NCI-H1092 treated with DMSO at 0.1 percent for 48 hours (cell line): ENCODE measurements around the gene ASAH2.
"Not testable (repeated sequence)": the region's sequence is repeated elsewhere in the genome, so short reads cannot be mapped to it uniquely, and the experiment has no call there.

Experiments
- DNase-seq: peaks from one replicate; lab custom pipeline; 2025; lab: John Stamatoyannopoulos, UW

ASAH2 gene

DNA sequence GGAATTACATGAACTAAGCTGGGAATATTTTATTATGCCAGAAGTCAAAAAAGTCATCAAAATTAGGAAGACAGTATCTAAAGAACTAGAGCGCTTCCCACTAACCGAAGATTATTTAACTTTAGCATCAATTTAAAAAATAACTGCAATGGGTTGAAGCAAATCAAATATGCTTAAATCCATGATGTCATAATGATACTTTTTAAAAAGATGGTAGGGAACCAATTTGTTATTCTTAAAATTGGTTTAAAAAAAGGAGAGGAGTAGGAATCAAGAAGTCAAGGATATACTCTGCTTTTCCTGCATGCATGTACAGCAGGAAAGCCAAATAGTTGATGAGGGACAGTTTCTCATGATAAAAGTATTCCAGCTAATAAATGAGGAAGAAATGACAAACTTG lies 3.2 kb upstream of the ASAH2 start:
- no peak for DNase-seq

DNA sequence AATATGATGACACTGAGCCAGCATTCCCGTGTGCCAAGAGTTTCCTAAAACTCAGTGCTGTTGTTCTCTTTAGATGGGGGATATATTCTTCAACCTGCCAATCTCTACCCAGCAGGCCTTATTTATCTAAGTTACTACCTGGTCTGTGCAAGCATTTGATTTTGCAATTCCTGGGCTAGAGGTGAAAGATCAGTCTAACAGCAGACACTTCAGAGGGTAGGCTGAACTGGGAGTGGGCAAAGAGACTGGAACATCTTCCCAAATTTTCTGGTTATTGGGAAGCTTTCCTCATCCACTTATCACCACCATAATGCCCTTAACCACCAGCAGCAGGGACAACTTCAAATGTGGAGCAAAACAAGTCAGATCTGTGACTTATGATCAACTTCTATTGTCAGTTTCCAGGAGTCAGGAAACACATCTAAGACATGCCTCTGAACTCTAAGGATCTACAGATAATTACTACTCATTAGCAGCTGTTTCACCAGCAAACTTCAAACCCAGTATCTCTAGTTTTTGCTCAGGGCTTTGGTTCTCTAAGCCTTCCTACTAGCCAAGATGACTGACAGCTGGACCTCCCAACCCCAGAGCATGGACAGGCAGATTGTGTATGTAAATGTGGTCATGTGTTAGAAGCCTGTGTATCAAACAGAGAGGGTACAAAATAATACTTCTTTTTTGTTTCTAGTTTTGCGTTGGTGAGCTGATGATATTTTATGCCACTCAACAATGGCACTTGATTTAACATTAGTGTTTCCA lies 1.0 kb downstream of the ASAH2 start:
- no peak for DNase-seq

DNA sequence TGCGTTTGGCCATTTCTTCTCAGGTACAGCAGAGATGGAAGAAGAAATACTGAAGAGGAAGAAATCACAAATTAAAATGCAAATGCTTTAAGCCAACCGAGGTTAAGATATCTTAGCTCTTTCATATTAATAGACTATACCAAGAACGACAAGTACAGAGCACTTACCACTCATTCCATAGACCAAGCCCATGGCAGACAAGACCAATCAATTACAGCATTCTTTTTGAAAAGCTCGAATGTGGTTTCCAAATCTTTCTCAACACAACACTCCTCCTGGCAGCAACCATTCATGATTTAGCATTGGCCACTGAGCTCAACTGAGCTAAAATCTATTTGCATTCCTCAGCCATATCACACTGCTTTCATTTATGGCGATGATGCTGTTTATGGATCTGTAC lies 2.7 kb downstream of the ASAH2 start:
- no peak for DNase-seq

DNA sequence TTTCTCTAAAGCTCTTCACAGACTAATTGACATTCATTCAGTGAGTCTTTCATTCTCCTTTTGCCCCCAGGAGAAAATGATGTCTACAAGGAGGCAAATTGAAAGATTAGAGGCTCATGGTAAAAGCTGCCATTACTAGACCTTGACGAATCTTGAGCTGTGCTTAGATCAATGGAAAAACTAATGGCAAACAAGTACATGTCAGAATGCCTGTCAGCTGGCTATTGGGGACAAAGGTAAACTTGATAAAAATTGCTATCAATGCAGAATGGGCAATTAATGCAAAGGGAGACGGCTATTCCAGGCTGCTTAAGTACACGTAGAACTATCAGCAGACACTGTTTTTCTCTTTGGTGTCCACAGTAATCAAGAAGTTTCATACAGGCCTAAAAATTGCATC lies 3.3 kb downstream of the ASAH2 start:
- no peak for DNase-seq

DNA sequence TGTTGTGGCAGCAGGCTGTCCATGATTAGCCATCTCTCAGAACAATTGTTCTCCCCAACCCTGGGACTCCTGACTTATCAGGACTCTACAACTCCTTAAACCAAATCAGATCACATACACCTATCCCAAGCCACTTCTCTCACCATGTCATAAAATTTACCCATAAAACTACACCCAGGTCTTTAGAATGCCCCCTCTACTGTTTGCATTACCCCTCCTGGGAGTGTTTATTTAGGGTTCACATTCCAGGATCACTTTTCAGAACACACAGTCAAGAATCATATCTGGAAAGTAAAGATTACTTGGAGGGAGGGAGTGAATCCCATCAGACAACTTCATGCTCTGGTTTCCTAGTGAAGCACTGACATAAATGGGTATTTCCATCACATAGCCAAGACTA lies 7.1 kb downstream of the ASAH2 start:
- no peak for DNase-seq

DNA sequence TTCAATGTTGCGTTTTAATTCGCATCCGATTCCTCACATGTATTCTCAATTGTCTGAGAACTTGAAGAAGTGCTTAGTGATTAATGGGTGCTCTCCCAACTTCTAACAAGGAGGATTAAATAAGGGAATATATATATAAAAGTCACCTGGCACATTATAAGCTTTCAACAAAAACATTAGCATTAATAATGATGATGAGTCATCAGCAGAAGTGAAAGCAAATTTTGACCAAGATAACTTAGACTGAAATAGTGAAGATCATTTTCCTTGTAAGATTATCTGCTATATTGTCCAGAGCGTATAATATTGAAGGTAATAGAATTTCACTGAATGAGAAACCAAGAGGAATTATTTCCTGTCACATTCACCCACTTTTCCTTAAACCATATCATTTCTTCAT lies 8.5 kb downstream of the ASAH2 start:
- no peak for DNase-seq

DNA sequence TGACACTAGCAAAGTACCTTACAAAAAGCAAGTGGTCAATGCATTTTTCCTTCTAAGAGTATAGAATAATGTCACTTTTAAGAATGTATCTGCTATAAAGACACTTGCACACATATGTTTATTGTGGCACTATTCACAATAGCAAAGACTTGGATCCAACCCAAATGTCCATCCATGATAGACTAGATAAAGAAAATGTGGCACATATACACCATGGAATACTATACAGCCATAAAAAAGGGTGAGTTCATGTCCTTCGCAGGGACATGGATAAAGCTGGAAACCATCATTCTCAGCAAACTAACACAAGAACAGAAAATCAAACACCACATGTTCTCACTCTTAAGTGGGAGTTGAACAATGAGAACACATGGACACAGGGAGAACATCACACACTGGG lies 9.8 kb downstream of the ASAH2 start:
- not testable (repeated sequence) for DNase-seq

DNA sequence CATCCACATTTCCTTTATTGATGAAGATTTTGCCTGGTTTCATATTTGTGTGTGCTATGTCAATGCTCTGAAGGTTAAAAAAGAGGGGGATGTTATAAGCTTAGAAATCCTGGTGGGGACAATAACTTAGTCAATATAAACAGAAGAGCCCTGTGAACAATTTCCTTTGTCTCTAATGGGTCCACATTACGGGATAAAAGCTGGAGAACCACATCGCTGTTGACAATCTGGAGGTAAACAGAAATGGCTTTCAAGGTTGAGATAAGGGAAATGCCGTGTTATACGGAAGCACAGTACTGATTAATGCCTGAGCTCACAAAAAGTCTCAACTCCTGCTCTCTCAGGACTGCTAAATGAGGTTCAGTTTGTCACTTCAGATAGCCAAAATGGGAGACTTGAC lies 16.8 kb downstream of the ASAH2 start:
- DNase-seq: no peak

DNA sequence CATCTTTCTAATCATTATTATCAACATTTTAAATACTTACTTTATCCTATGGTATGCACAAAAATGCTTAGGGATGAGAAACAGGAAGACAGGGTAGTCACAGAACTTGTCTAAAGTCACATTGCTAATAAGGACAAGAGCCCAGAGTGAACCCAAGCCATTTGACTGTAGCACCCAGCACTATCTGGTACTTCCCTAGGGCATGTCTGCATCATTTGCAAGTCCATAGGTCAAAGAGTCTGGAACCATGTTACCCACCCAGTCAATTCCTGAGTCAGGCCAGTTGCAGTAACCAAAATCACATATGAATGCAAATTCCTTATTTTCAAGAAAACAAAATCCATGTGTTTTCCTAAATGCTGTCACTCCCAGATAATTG lies 19.1 kb downstream of the ASAH2 start:
- DNase-seq: no peak

DNA sequence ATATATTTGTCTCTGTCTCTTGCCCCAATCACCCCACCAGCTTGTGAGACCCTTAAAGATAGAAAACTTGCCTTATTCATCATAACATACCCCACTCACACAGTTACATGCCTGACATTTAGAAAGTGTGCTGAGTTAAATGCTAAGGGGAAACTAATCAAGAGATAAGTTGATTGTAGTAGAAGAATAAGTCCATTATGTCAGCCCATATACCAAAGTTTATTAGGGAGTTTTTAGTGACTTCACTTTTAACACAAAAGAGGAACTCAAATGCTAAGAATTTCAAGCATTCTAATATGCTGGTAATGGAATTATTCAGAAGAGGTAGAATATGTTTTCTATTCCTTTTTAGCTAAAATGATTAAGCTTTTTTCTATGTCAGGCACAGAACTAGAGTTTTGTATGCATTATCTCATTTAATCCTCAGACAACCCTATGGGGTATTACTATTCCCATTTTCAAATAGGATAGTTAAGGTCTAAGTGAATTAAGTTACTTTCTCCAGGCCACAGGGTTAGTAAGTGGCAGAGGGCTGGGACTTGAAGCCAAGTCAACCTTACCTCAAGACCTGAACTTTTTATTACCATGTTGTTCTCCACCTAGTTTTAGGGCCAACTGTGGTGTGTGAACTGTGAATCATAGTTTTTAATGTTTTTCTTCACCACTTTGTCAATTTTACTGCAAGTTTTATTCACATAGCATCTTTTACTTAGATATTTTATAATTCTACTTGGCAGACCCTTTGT lies 19.6 kb downstream of the ASAH2 start:
- DNase-seq: no peak

DNA sequence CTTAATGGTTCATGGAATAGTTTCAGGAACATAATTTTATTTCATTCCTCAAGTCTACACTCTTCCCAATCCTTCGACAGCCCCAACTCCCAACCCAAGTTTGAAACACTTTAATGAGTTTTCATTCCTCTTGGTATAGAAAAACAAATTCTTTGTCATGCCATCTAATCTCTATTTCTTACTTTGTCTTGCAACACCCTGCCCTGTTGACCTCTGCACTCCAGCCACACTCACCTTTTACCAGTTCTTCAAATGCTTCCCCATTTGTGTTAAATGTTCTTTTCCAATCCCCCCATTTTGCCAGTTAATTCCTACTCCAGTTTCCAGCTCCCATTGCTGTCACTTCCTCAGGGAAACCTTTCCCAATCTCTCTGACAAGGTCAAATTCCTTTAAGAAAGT lies 21.9 kb downstream of the ASAH2 start:
- no peak for DNase-seq

DNA sequence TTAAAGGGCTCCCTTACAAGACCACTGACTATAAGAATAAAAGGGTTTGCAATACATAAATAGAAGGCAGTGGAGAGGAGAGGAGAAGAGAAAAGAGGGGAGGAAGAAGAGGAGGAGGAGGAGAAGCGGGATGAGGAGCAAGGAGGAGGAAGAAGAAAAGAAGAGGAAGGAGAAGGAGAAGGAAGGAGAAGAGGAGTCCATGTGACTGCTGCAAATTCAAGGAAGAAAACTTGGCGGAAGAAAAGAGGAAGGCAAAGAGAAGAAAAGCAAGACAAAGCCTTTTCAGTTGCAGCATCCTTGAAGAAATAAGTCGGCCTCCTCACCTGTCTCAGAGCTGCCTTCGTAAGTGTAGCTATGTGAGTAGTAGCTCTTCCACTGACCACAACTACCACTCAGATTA lies 22.6 kb downstream of the ASAH2 start:
- DNase-seq: no peak

DNA sequence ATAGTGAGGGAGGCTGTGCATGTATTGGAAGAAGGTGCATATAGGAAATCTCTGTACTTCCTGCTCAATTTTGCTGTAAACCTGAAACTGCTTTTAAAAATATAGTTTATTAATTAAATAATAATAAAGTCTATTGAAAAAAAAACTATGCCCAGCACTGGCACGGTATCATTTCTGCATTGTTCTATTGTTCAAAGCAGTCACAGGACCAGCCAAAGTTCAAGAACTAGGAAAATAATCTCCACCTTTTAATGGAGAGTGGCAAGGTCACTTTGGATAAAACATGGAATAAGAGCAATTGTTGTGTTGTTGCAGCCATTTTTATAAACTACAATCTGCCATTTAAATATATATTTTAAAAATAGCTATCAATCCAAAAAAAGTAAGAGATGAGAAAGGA lies 24.7 kb downstream of the ASAH2 start:
- no peak for DNase-seq

DNA sequence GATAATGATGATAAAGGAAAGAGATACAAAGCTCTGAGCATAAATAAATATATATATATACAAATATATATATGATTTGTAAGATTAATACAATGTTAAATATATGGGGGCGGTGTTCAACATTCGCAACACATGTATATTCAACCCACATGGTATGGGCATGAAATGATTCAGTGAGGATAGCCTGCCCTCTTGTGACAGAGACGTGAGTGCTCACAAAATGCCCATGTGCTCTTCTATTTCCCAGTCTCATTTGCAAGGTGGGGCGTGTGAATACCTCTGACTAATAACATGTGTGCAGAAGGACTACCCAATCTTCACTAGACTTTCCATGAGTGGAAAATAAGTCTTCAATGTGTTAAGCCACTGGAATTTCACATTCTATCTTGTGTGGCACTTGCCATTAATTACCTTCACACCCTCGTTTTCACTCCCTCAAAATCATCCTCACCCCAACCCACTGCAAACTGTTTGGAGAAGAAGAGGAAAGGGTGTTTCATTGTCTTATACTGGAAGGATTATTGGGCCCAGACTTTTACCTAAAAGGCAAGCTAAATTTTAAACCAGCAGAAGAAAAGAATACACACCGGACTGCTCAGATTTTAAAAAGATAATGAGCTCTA lies 26.9 kb downstream of the ASAH2 start:
- DNase-seq: peak; percentile 60

DNA sequence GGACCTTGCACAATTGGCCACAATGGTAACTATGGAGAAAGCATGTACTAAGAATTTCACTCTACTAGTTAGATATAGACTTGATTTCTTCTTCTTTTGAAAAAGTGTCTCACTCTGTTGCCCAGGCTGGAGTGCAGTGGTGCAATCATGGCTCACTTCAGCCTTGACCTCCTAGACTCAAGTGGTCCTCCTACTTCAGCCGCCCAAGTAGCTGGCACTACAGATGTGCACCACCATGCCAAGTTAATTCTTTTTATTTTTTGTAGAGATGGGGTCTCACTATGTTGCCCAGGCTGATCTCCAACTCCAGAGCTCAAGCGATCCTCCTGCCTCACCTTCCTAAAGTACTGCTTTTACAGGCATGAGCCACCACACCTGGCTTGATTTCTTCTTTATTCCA lies 29.1 kb downstream of the ASAH2 start:
- no peak for DNase-seq

DNA sequence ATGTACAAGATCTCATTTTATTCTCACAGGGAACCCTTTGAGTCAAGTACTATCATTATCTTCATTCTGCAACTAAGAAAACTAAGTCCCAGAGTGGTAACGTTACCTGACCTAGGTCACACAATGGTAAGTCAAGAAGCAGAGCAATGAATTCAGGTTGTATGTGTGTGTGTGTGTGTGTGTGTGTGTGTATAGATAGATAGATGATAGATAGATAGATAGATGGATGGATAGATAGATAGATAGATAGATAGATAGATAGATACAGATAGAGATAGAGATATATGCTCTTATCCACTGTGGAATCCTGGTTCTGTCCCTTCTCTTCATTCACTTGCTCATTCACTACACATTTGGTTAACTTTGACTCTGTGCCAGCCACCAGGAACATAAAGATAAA lies 29.8 kb downstream of the ASAH2 start:
- no peak for DNase-seq

DNA sequence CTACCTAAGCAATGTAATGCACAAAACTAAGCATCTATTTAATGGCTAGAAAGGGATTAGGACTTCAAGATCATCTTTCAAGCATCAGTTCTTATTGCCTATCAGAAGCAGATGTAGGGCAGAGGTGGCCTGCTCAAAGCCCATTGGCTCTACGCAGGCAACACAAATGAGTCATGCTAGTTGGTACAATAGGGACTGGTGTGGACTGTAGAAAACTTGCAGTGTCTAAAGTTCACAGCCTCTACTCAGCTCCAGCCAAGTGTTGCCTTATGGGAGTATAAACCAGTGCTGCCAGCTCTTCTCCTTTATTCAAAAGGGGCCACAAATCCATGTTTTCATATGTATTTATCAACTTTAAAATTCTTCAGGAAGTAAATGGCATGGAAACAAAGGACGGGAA lies 31.7 kb downstream of the ASAH2 start:
- no peak for DNase-seq

DNA sequence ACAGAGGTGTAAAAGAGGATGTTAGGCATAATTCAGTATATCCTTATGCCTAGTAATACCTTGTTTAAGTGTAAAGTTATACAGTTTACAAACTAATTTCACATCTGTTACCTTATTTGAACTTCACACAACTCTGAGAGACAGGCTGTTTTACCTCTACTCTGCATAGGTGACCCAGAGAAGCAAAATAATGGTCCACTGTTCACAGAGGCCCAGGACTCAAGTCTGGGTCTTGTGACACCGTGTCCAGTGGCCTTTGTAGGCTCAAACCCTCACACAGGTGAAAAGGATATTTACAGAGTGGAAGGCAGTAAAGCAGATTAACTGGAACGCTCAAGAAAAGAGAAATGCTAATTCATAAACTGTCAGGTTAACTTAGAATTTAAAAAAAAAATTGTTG lies 32.1 kb downstream of the ASAH2 start:
- DNase-seq: no peak

DNA sequence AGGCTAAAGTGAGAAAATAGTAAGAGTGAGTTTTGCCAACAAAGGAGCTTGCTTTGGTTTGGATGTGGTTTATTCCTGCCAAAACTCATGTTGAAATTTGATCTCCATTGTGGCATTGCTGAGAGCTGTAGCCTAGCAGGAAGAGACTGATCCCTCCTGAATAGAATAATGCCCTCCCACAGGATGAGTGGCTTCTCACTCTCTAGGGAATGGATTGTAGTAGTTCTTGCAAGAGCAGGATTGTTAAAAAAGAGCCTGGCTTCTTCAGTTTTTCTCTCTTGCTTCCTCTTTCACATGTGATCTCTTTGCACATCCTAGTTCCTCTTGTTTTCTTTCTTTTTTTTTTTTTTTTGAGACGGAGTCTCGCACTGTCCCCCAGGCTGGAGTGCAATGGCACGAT lies 34.4 kb downstream of the ASAH2 start:
- DNase-seq: peak; percentile 75

DNA sequence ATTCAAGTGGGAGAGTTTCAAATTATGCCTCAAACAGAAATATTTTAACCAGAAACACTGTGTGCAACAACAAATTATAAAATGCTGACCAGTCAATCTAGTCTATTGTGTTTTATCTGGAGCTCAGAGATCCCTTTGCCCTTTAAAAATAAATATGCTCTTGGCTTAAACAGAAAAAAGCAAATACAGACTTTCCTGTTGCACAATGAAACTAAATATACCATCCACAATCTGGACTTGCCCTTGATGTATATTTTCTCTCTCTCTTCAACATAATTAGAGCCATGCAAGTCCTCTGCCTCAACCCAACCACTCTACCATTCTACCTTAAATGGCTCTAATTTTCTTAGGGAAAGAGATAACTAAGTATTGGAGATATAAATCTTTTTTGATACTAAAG lies 34.9 kb downstream of the ASAH2 start:
- peak; percentile 53 for DNase-seq

DNA sequence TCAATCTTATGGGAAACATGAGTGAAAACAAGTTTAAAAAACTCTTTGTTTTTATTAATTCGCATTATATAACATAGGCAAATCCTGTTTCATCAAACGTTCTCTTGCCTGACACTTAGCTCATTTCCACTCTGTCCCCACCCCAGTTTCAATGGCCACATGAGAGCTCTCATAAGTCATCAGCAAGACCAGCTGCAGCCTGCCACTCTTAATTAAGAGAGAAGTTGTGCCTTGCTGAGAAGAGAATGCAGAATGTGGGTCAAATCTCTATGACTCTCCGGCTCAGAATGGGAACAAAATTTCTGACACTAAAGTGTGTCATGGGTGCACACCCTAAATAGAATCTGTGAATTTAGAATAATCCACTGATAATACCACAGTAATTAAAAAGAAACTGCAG lies 39.6 kb downstream of the ASAH2 start:
- no peak for DNase-seq

DNA sequence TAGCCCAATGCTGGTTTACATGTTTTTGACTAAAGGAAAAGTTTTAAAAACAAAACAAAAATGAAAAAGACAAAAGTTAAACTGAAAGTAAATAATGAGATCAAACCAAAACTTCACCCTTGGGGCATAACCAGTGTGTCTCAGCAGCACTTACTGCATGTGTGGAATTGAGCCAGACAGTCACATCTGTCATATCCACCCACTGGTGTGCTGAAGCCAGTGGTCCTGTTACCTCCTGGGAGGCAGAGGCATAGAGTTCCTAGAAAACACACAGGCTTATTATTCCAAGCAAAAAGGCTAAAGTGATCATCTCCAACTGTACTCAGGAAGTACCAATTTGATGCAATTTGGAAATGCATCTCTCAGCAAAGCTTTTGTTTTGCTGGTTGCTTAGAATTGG lies 40.4 kb downstream of the ASAH2 start:
- DNase-seq: no peak
